SJSA1 (cell line): ENCODE data around the gene REV3L. TPM values are rescaled to one million over a fixed set of nuclear protein-coding genes. Genes with fewer than 3 reads are reported as not detected.
"Not testable (repeated sequence)": the region's sequence is repeated elsewhere in the genome, so short reads cannot be mapped to it uniquely, and the experiment has no call there.

Source experiments
- DNase-seq, 2 experiments: peaks; one replicate each; pipeline ENCODE4 v3.0.0-alpha.2; 2015 to 2020; ENCODE audit warnings: low spot score in 2 of 2, low read depth in 1 of 2
- H3K27ac ChIP-seq: fragments of 250-450 bp; sonication (Bioruptor Pico); 2 replicates; pipeline ENCODE4 v1.5.1; 2020; ENCODE audit warnings: mild to moderate bottlenecking, moderate library complexity
- H3K27me3 ChIP-seq: fragments of 250-450 bp; sonication (Bioruptor Pico); replicated peaks from 2 replicates; pipeline ENCODE4 v1.5.1; 2020; ENCODE audit warnings: mild to moderate bottlenecking, moderate library complexity
- H3K36me3 ChIP-seq: fragments of 250-450 bp; sonication (Bioruptor Pico); 2 replicates; pipeline ENCODE4 v1.5.1; 2020; ENCODE audit warnings: mild to moderate bottlenecking
- H3K4me1 ChIP-seq: fragments of 250-450 bp; sonication (Bioruptor Pico); replicated peaks from 2 replicates; pipeline ENCODE4 v1.6.1; 2021; ENCODE audit warnings: mild to moderate bottlenecking
- H3K4me3 ChIP-seq: fragments of 250-450 bp; sonication (Bioruptor Pico); 2 replicates; pipeline ENCODE4 v1.5.1; 2020; ENCODE audit warnings: mild to moderate bottlenecking
- H3K9me3 ChIP-seq: fragments of 250-450 bp; sonication (Bioruptor Pico); replicated peaks from 2 replicates; pipeline ENCODE4 v1.5.1; 2020; ENCODE audit warnings: mild to moderate bottlenecking
- total RNA-seq: library from RNA; depleted of rRNA; stranded (reverse); fragments of >200 nt; shearing (Covaris generic); gene quantifications from 2 replicates; pipeline ENCODE4 v1.2.3, GENCODE V29; 2014

The REV3L gene
- total RNA-seq, 1 experiment from 2014 or later = 54.5 TPM

DNA sequence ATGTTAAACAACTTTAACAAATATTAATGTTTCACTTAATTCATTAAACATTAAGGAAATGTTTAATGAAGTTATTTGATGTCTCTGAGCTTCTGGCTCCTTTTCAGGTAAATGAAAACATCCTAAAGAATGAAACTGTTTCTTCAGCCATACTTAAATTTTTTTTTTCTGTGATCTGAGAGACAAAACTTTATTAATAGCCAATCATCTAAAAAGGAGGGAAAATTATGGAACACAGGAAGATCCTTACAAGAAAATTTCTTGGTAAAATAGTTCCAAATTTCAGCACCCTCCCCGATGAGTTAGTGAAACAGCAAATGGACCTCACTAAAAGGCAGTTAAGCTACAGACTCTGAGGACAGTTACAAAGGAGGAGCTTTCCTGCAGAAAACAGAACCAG, 185.2 kb downstream of the REV3L start:
- Histone ChIP-seq H3K27ac (no peak overlapping the region), H3K4me3 (no peak overlapping the region), H3K27me3 (no peaks in the 10 kb centered on the region), H3K9me3 (no peaks in the 10 kb centered on the region), H3K36me3 (peaks cover 44% of the 10 kb centered on the region), H3K4me1 (no peaks in the 10 kb centered on the region)
- DNase-seq = no peak

DNA sequence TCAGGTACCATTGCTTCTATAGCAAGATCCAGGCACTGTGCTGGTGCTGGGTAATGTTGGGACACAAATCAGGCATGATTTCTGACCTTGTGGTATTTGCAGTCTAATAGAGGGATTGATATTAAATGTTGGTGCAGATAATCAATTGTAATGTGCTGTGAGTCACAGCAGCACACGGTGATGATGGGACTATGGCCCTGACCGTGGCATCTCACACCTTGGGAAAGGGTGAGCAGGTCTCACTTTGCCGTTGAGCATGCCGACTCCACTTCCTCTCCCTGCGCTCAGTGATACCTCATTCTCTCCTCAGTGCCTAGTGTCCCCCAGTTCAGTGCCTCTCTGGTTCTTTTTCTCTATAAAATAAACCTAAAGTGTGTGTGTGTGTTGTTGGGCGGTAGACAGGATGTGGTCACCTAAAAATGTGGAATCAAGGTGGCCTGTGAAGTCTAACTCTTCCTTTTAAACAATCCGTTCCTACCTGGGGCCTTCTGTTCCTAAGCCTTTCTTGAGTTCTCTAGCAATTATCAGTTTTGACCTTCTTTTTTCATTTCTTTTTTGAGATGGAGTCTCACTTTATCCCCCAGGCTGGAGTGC, 188.5 kb downstream of the REV3L start:
- H3K4me3 ChIP-seq = no peak overlapping the region

DNA sequence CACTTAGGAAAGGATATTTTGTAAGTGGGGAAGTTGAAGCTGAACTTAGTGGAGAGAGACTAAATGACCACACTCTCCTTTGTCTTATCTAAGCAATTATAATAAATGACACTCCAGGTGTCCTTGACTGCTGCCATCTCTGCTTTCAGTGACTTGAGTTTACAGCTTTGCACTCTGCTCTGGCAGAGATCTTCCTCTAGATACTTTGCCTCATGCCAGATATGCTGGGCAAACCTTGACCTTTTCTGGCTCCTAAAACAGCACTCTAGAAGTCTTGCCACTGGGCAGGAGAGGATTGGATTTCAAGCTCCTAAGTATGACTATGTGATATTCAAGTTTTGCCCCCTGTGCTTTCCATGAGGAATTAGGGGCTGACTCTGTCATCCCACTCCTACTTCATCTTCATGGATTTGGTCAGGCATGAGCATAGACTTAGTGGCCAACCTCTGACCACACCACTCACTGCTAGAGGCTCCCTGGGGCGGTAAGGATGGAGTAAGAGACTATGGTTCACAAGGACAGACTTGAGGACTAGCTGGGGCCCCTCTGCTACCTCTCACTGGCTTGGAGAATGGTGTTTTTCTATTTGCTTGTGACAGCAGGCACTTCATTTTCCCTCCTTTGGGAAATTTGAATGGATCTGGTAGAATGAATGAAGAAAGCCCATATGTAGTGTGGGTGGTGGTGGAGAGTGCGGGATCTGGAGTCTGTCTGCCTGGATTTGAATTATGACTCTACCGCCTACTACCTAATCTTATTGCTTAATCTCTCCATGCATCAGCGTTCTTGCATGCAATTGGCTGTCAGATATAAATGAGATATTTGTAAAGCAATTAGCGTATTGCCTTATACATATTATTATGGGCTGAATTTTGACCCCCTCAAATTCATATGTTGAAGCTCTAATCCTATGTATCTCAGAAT, 191.4 kb downstream of the REV3L start:
- peaks cover 8% of the 10 kb centered on the region for H3K36me3 ChIP-seq
- H3K27me3 ChIP-seq = no peaks in the 10 kb centered on the region
- DNase-seq = no peak
- no peaks in the 10 kb centered on the region for H3K4me1 ChIP-seq
- no peak overlapping the region for H3K4me3 ChIP-seq
- no peaks in the 10 kb centered on the region for H3K9me3 ChIP-seq
- no peak overlapping the region for H3K27ac ChIP-seq

More for the DNA sequence above, 188.5 kb downstream of the REV3L start:
- Histone ChIP-seq H3K4me1 (no peaks in the 10 kb centered on the region), H3K9me3 (no peaks in the 10 kb centered on the region), H3K27ac (no peak overlapping the region), H3K36me3 (peaks cover 17% of the 10 kb centered on the region), H3K27me3 (no peaks in the 10 kb centered on the region)
- no peak for DNase-seq

DNA sequence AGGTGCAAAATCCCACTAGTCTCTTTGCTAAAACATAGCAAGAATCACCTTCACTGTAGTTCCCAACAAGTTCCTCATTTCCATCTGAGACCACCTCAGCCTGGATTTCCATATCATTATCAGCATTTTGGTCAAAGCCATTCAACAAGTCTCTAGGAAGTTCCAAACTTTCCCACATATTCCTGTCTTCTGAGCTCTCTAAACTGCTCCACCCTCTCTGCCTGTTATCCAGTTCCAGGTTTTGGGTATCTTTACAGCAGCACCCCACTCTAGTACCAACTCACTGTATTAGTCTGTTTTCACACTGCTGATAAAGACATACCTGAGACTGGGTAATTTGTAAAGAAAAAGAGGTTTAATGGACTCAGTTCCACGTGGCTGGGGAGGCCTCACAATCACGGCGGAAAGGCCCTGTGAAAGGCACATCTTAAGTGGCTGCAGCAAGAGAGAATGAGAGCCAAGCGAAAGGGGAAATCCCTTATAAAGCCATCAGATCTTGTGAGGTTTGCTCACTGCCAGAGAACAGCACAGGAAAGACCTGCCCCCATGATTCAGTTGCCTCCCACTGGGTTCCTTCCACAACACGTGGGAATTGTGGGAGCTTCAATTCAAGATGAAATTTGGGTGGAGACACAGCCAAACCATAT, 192.2 kb downstream of the REV3L start:
- not testable (repeated sequence) for H3K27ac ChIP-seq, H3K4me1 ChIP-seq, DNase-seq, H3K9me3 ChIP-seq, H3K27me3 ChIP-seq, H3K4me3 ChIP-seq, H3K36me3 ChIP-seq

DNA sequence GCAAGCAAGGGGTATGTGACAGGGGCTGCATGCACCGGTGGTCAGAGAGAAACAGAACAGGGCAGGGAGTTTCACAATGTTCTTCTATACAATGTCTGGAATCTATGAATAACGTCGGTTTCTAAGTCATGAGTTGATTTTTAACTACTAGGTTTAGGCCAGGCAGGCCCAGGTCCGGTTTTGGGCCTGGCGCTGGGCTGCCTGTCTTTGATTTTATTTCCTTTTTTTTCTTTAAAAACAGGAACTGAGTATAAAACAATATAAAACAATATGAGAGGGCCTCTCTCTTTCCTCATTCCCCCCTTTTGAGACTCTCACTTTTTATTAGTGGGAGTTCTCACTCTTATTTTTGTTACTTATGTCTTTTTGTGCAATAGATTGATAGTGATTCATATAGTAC, 198.7 kb downstream of the REV3L start:
- DNase-seq, H3K4me3 ChIP-seq, H3K4me1 ChIP-seq: not testable (repeated sequence)

GRCh38 chr6:111283707-111284106, 199.3 kb downstream of the REV3L start:
- peaks cover 12% of the 10 kb centered on the region; the same call in 1 of the 2 replicates for H3K36me3 ChIP-seq
- no peak overlapping the region for H3K27ac ChIP-seq
- H3K27me3 ChIP-seq = no peaks in the 10 kb centered on the region
- H3K4me1 ChIP-seq = no peaks in the 10 kb centered on the region
- H3K4me3 ChIP-seq = no peak overlapping the region
- H3K9me3 ChIP-seq = no peaks in the 10 kb centered on the region
- DNase-seq = no peak

More for the DNA sequence above, 198.7 kb downstream of the REV3L start:
- H3K27ac ChIP-seq, H3K27me3 ChIP-seq, H3K9me3 ChIP-seq: not testable (repeated sequence)
- peaks cover 12% of the 10 kb centered on the region; the same call in 1 of the 2 replicates for H3K36me3 ChIP-seq

DNA sequence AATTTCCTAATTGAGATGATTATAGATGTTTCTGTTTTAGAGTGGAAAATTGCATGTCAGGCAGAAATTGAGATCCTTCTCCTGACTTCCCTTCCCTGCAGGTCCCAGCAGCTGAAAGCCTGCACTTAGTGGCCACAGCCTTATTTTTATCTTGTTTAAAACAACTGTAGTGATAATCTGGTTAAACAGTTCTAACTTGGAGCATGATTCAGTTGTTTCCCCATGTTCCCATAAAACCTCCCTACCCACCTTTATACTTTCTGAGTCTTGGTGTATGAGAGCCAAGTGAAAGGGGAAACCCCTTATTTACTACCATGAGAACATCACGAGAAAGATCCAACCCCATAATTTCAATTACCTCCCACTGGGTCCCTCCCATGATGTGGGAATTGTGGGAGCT, 200.5 kb downstream of the REV3L start:
- Histone ChIP-seq H3K27me3 (no peaks in the 10 kb centered on the region), H3K27ac (no peak overlapping the region), H3K4me3 (no peak overlapping the region), H3K36me3 (peaks cover 23% of the 10 kb centered on the region), H3K9me3 (no peaks in the 10 kb centered on the region), H3K4me1 (no peaks in the 10 kb centered on the region)
- DNase-seq = no peak

GRCh38 chr6:111280445-111280955, 202.5 kb downstream of the REV3L start:
- Histone ChIP-seq H3K9me3 (no peaks in the 10 kb centered on the region; the same call in 1 of the 2 replicates), H3K27me3 (no peaks in the 10 kb centered on the region), H3K4me3 (no peak overlapping the region), H3K4me1 (no peaks in the 10 kb centered on the region), H3K36me3 (peaks cover 43% of the 10 kb centered on the region), H3K27ac (no peak overlapping the region)
- no peak for DNase-seq

GRCh38 chr6:111278731-111279130, 204.3 kb downstream of the REV3L start:
- H3K9me3 ChIP-seq = peaks cover 6% of the 10 kb centered on the region; the same call in 1 of the 2 replicates
- no peaks in the 10 kb centered on the region for H3K4me1 ChIP-seq
- DNase-seq = no peak
- no peaks in the 10 kb centered on the region for H3K27me3 ChIP-seq
- H3K36me3 ChIP-seq = peaks cover 59% of the 10 kb centered on the region
- H3K4me3 ChIP-seq = no peak overlapping the region
- H3K27ac ChIP-seq = no peak overlapping the region

GRCh38 chr6:111277819-111278218, 205.2 kb downstream of the REV3L start:
- no peak overlapping the region for H3K27ac ChIP-seq
- H3K4me3 ChIP-seq = no peak overlapping the region
- H3K36me3 ChIP-seq = peaks cover 67% of the 10 kb centered on the region
- no peak for DNase-seq
- H3K27me3 ChIP-seq = no peaks in the 10 kb centered on the region
- no peaks in the 10 kb centered on the region for H3K4me1 ChIP-seq
- peaks cover 6% of the 10 kb centered on the region; the same call in 1 of the 2 replicates for H3K9me3 ChIP-seq

- Histone ChIP-seq H3K27me3 (no peaks in the 10 kb centered on the region), H3K4me1 (no peaks in the 10 kb centered on the region), H3K27ac (no peak overlapping the region), H3K4me3 (no peak overlapping the region), H3K9me3 (peaks cover 6% of the 10 kb centered on the region; the same call in 1 of the 2 replicates), H3K36me3 (peaks cover 69% of the 10 kb centered on the region)
- no peak for DNase-seq
Observed at GRCh38 chr6:111276736-111277135, 206.3 kb downstream of the REV3L start.

- Histone ChIP-seq H3K4me3 (no peak overlapping the region), H3K4me1 (no peaks in the 10 kb centered on the region), H3K36me3 (peaks cover 69% of the 10 kb centered on the region), H3K27ac (no peak overlapping the region), H3K27me3 (no peaks in the 10 kb centered on the region), H3K9me3 (peaks cover 6% of the 10 kb centered on the region; the same call in 1 of the 2 replicates)
- no peak for DNase-seq
Observed at GRCh38 chr6:111276335-111276734, 206.7 kb downstream of the REV3L start.

GRCh38 chr6:111274593-111275217, 208.3 kb downstream of the REV3L start:
- no peaks in the 10 kb centered on the region for H3K4me1 ChIP-seq
- H3K36me3 ChIP-seq = peaks cover 62% of the 10 kb centered on the region
- no peak overlapping the region for H3K4me3 ChIP-seq
- H3K9me3 ChIP-seq = peaks cover 6% of the 10 kb centered on the region; the same call in 1 of the 2 replicates
- H3K27ac ChIP-seq = no peak overlapping the region
- H3K27me3 ChIP-seq = no peaks in the 10 kb centered on the region
- no peak for DNase-seq
